ENCODE results near the gene ARHGAP25.

DNA sequence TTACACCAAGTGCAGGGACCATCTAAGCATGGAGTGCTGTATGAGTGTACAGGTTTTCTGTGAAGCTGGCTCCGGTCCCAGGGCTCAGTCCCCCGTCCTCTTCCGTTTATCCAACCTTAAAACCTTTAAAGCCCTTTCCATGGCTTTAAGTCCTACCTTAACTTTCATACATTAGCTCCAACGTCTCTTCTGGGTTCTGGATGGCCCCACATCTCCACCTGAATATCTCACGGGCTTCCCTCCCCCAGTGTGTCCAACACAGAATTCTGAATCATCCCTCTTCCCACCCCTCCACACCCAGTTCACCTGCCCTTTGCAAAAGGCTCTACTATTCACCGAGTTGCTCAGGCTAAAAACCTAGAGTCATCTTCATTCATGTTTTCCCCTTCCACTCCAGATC, 12.8 kb downstream of the ARHGAP25 start:
- TF ChIP-seq, protein P1, sequence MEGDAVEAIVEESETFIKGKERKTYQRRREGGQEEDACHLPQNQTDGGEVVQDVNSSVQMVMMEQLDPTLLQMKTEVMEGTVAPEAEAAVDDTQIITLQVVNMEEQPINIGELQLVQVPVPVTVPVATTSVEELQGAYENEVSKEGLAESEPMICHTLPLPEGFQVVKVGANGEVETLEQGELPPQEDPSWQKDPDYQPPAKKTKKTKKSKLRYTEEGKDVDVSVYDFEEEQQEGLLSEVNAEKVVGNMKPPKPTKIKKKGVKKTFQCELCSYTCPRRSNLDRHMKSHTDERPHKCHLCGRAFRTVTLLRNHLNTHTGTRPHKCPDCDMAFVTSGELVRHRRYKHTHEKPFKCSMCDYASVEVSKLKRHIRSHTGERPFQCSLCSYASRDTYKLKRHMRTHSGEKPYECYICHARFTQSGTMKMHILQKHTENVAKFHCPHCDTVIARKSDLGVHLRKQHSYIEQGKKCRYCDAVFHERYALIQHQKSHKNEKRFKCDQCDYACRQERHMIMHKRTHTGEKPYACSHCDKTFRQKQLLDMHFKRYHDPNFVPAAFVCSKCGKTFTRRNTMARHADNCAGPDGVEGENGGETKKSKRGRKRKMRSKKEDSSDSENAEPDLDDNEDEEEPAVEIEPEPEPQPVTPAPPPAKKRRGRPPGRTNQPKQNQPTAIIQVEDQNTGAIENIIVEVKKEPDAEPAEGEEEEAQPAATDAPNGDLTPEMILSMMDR (IDR thresholded peaks at IDR 0.05) = no peak
- TF ChIP-seq POLR2AphosphoS5 (IDR thresholded peaks at IDR 0.05) (no peak), POLR2A (IDR thresholded peaks at IDR 0.05; ENCODE audit: low read depth) (no peak)

Measured in esophagus muscularis mucosa (tissue), 3 donors.